HG03442 (cell line): ENCODE results near the gene MAN1A1.

Experiments used
- ATAC-seq: cut with Tn5 transposase; IDR thresholded peaks from one replicate; pipeline ENCODE4 v1.9.1; 2021; ENCODE audit warnings: mild to moderate bottlenecking, moderate library complexity; ENCODE audit not compliant: unreplicated experiment

MAN1A1 gene

GRCh38 chr6:119274197-119274595 is 75.4 kb downstream of the MAN1A1 start:
- no peak for ATAC-seq

GRCh38 chr6:119273272-119274196 is 76.0 kb downstream of the MAN1A1 start:
- ATAC-seq: no peak

GRCh38 chr6:119270545-119270944 is 79.0 kb downstream of the MAN1A1 start:
- no peak for ATAC-seq

- ATAC-seq: no peak
These were observed 80.1 kb downstream of the MAN1A1 start for GRCh38 chr6:119269266-119270103.

GRCh38 chr6:119267126-119267905 is 82.2 kb downstream of the MAN1A1 start:
- no peak for ATAC-seq

GRCh38 chr6:119264854-119265397 is 84.6 kb downstream of the MAN1A1 start:
- ATAC-seq: no peak

GRCh38 chr6:119262612-119263011 is 86.9 kb downstream of the MAN1A1 start:
- no peak for ATAC-seq

GRCh38 chr6:119261944-119262284 is 87.6 kb downstream of the MAN1A1 start:
- no peak for ATAC-seq

GRCh38 chr6:119259027-119259426 is 90.5 kb downstream of the MAN1A1 start:
- ATAC-seq: peak; percentile 82

- no peak for ATAC-seq
These were observed 91.8 kb downstream of the MAN1A1 start for GRCh38 chr6:119257726-119258125.

- ATAC-seq: no peak
These were observed 92.5 kb downstream of the MAN1A1 start for GRCh38 chr6:119256978-119257462.

- ATAC-seq: no peak
These were observed 93.2 kb downstream of the MAN1A1 start for GRCh38 chr6:119256392-119256791.

- no peak for ATAC-seq
These were observed 94.1 kb downstream of the MAN1A1 start for GRCh38 chr6:119255492-119255891.

GRCh38 chr6:119250036-119250435 is 99.5 kb downstream of the MAN1A1 start:
- no peak for ATAC-seq

- no peak for ATAC-seq
These were observed 100.2 kb downstream of the MAN1A1 start for GRCh38 chr6:119249319-119249718.

- no peak for ATAC-seq
These were observed 102.1 kb downstream of the MAN1A1 start for GRCh38 chr6:119247504-119247903.

GRCh38 chr6:119243657-119244056 is 105.9 kb downstream of the MAN1A1 start:
- ATAC-seq: no peak

- ATAC-seq: no peak
These were observed 106.5 kb downstream of the MAN1A1 start for GRCh38 chr6:119243037-119243436.

- no peak for ATAC-seq
These were observed 107.8 kb downstream of the MAN1A1 start for GRCh38 chr6:119241540-119242309.

- peak; percentile 71 for ATAC-seq
These were observed 108.5 kb downstream of the MAN1A1 start for GRCh38 chr6:119241111-119241465.
